CD4-positive, alpha-beta T cell treated with Interleukin-10 for 1 hour (primary cell): ENCODE data around the gene OTOA.
"Not testable (repeated sequence)": the region's sequence is repeated elsewhere in the genome, so short reads cannot be mapped to it uniquely, and the experiment has no call there.

Source experiments
- DNase-seq: peaks from one replicate; pipeline ENCODE4 v3.0.0-alpha.2; 2020

The OTOA gene

GRCh38 chr16:21663889-21664647 lies at the start of gene OTOA:
Gene OTOA, plus strand, starts transcription at chr16:21663968. Its CDS starts 14,547 bp downstream, at chr16:21678515.
- DNase-seq, result peak; percentile 22

- no peak for DNase-seq
These were observed 48.9 kb upstream of the OTOA start for GRCh38 chr16:21614896-21615295.

GRCh38 chr16:21617607-21618006 lies 46.2 kb upstream of the OTOA start:
- DNase-seq, result no peak

GRCh38 chr16:21618281-21618680 lies 45.5 kb upstream of the OTOA start:
- DNase-seq, result no peak

- no peak for DNase-seq
These were observed 43.9 kb upstream of the OTOA start for GRCh38 chr16:21619765-21620425.

- no peak for DNase-seq
These were observed 43.2 kb upstream of the OTOA start for GRCh38 chr16:21620592-21620991.

GRCh38 chr16:21622545-21622944 lies 41.2 kb upstream of the OTOA start:
- no peak for DNase-seq

- DNase-seq, result no peak
These were observed 38.7 kb upstream of the OTOA start for GRCh38 chr16:21625026-21625425.

GRCh38 chr16:21626659-21627277 lies 37.0 kb upstream of the OTOA start:
- DNase-seq, result peak; percentile 48

- DNase-seq, result no peak
These were observed 35.5 kb upstream of the OTOA start for GRCh38 chr16:21628121-21628726.

- DNase-seq, result no peak
These were observed 35.0 kb upstream of the OTOA start for GRCh38 chr16:21628772-21629171.

GRCh38 chr16:21629616-21630539 lies 33.9 kb upstream of the OTOA start:
- DNase-seq, result not testable (repeated sequence)

GRCh38 chr16:21630866-21631265 lies 32.9 kb upstream of the OTOA start:
- DNase-seq, result not testable (repeated sequence)

GRCh38 chr16:21631376-21631775 lies 32.4 kb upstream of the OTOA start:
- not testable (repeated sequence) for DNase-seq

- not testable (repeated sequence) for DNase-seq
These were observed 31.7 kb upstream of the OTOA start for GRCh38 chr16:21631951-21632575.

GRCh38 chr16:21634216-21634615 lies 29.6 kb upstream of the OTOA start:
- DNase-seq, result no peak

GRCh38 chr16:21635694-21636093 lies 28.1 kb upstream of the OTOA start:
- DNase-seq, result not testable (repeated sequence)

GRCh38 chr16:21637032-21637968 lies 26.5 kb upstream of the OTOA start:
- DNase-seq, result no peak

- DNase-seq, result peak; percentile 39
These were observed 25.2 kb upstream of the OTOA start for GRCh38 chr16:21638573-21638975.

- DNase-seq, result no peak
These were observed 24.3 kb upstream of the OTOA start for GRCh38 chr16:21639493-21639892.

GRCh38 chr16:21641916-21642315 lies 21.9 kb upstream of the OTOA start:
- DNase-seq, result no peak
